ENCODE results near the gene OPCML.

The OPCML gene

GRCh38 chr11:132555617-132556016, 976.7 kb downstream of the OPCML start:
- no peak for TF ChIP-seq CTCF (IDR thresholded peaks at IDR 0.05)
- no peak for TF ChIP-seq ZFX (IDR thresholded peaks at IDR 0.05; ENCODE audit: borderline replicate concordance)
- H3K27ac ChIP-seq: no peak overlapping the region

- H3K27ac ChIP-seq: no peak overlapping the region
- TF ChIP-seq ZFX (IDR thresholded peaks at IDR 0.05; ENCODE audit: borderline replicate concordance): no peak
- TF ChIP-seq CTCF (IDR thresholded peaks at IDR 0.05): no peak
These were observed 981.3 kb downstream of the OPCML start for GRCh38 chr11:132551016-132551415.

DNA sequence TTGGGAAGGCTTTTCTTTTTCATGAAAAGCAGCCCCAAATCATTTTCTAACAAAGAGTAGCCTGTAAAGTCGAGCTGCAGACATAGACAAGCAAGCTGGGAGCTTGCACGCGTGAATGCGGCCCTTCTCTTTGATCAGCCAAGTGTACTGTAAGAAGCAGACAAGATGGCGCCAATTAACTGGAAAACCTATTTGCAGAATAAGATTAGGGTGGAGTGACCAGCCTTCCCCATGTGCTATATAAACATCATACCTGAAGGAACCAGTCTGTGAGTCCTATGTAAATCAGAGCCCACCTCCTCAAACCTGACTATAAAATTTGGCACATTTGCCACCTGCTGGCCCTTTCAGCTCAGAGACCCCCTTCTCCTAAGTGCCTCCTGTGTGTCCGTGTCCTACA, 982.7 kb downstream of the OPCML start:
- no peak overlapping the region for H3K27ac ChIP-seq
- no peak for TF ChIP-seq CTCF (IDR thresholded peaks at IDR 0.05)
- no peak for TF ChIP-seq ZFX (IDR thresholded peaks at IDR 0.05; ENCODE audit: borderline replicate concordance)

GRCh38 chr11:132549001-132549400, 983.3 kb downstream of the OPCML start:
- TF ChIP-seq CTCF (IDR thresholded peaks at IDR 0.05): no peak

GRCh38 chr11:132544007-132544406, 988.3 kb downstream of the OPCML start:
- TF ChIP-seq ZFX (IDR thresholded peaks at IDR 0.05; ENCODE audit: borderline replicate concordance) (no peak), CTCF (IDR thresholded peaks at IDR 0.05) (no peak)
- H3K27ac ChIP-seq: no peak overlapping the region

More at GRCh38 chr11:132549001-132549400, 983.3 kb downstream of the OPCML start:
- H3K27ac ChIP-seq: no peak overlapping the region

DNA sequence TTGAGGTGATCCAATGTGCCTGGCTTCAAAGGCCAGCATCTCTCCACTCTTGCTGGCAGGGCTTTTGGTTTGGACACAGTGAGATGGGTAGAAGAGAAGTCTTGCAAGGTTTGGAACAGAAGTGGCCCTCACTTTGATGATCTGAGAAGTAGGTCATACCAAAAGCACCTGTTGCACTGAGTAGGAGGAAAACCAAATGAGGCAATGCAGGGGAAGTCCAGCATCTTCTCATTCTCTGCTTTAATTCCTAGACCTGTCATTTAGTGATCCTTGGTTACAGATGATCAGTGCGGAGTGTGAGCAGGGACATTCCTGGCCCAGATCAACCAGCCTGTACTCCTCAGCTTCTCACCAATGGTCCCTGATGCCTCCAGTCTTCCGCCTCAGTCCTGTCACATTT, 990.5 kb downstream of the OPCML start:
- TF ChIP-seq CTCF (IDR thresholded peaks at IDR 0.05) (no peak), ZFX (IDR thresholded peaks at IDR 0.05; ENCODE audit: borderline replicate concordance) (no peak)
- no peak overlapping the region for H3K27ac ChIP-seq

DNA sequence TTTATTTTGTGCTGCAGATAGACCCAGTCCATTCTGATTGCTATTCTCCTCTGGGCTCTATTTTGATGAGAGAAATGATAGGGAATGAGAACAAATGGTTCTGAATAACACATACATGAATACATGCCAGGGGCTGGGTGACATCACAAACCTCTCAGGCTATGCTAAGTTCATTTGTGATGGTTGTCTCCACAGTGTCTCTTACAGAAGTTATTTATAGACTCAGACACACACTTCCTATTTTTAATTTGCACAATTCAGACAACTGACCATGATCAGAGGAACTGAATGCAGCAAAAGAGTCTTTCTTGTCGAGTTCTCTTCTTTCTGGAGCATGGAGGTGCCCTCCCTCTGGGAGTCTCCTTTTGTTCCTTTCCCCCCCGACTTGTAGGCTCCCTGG, 991.7 kb downstream of the OPCML start:
- no peak for TF ChIP-seq ZFX (IDR thresholded peaks at IDR 0.05; ENCODE audit: borderline replicate concordance)
- no peak for TF ChIP-seq CTCF (IDR thresholded peaks at IDR 0.05)
- H3K27ac ChIP-seq: no peak overlapping the region
